Suprapubic skin (tissue), 4 donors: ENCODE measurements around the gene FGD5. TPM values are rescaled to one million over a fixed set of nuclear protein-coding genes. Genes with fewer than 3 reads are reported as not detected.

Source experiments
- DNase-seq, 2 donors: peaks; one replicate each; pipeline ENCODE4 v3.0.0-alpha.2; 2019; ENCODE audit warnings: low spot score in 2 of 2
- H3K27ac ChIP-seq: fragments of 200-600 bp; sonication (generic); one replicate; pipeline ENCODE4 v1.5.1; 2019
- H3K27me3 ChIP-seq: fragments of 200-600 bp; sonication (generic); one replicate; pipeline ENCODE4 v1.5.1; 2019
- H3K36me3 ChIP-seq: fragments of 200-600 bp; sonication (generic); one replicate; pipeline ENCODE4 v1.5.1; 2019
- H3K4me1 ChIP-seq: fragments of 200-600 bp; sonication (generic); one replicate; pipeline ENCODE4 v1.5.1; 2019
- H3K4me3 ChIP-seq: fragments of 200-600 bp; sonication (generic); one replicate; pipeline ENCODE4 v1.5.1; 2019; ENCODE audit warnings: mild to moderate bottlenecking
- H3K9me3 ChIP-seq: fragments of 200-600 bp; sonication (generic); one replicate; pipeline ENCODE4 v1.5.1; 2019
- CTCF ChIP-seq, 2 donors: fragments of 200-600 bp in 1 of 2; fragments of 450-650 bp in 1 of 2; sonication (generic) in 1 of 2; IDR thresholded peaks; one replicate each; pipeline ENCODE4 v1.5.1; 2016 to 2019; ENCODE audit warnings: antibody characterized with exemption in 2 of 2, mild to moderate bottlenecking in 1 of 2, moderate library complexity in 1 of 2
- EP300 ChIP-seq: sonication (generic); formaldehyde crosslinking; IDR thresholded peaks from one replicate; pipeline ENCODE4 v1.6.1; 2017; ENCODE audit warnings: antibody characterized with exemption
- POLR2A ChIP-seq, 2 donors: fragments of 450-650 bp; IDR thresholded peaks; one replicate each; pipeline ENCODE4 v1.6.1; 2017; ENCODE audit warnings: antibody characterized with exemption in 2 of 2, mild to moderate bottlenecking in 2 of 2, moderate library complexity in 2 of 2
- POLR2AphosphoS5 ChIP-seq, 3 donors: sonication (generic); formaldehyde crosslinking; IDR thresholded peaks; one replicate each; pipeline ENCODE4 v1.6.1; 2017; ENCODE audit warnings: antibody characterized with exemption in 3 of 3
- WGBS: methylation state at CpG from one replicate; pipeline ENCODE4 v1.1.5; 2018; 5-methylcytosine and 5-hydroxymethylcytosine counted together
- total RNA-seq, 4 donors: library from RNA; depleted of rRNA; stranded (reverse); fragments of >200 nt; gene quantifications; one replicate each; pipeline ENCODE4 v1.1.0, GENCODE V29; 2016

FGD5 gene
- total RNA-seq, 4 donors from 2014 or later, result 2.8 to 15.5 (median 7.1) TPM

- Histone ChIP-seq H3K4me1 (peaks cover 8% of the 10 kb centered on the region), H3K36me3 (peaks cover 3% of the 10 kb centered on the region), H3K9me3 (no peaks in the 10 kb centered on the region), H3K27me3 (no peaks in the 10 kb centered on the region), H3K4me3 (no peak overlapping the region), H3K27ac (no peak overlapping the region)
- DNase-seq, result no peak
- WGBS, result 90% methylated on average over 2 of the region's 2 CpGs
- no peak for TF ChIP-seq CTCF (IDR thresholded peaks at IDR 0.05)
Observed at GRCh38 chr3:14894085-14894484, 75.3 kb downstream of the FGD5 start.

- no peak for DNase-seq
- Histone ChIP-seq H3K4me1 (peaks cover under 1% of the 10 kb centered on the region), H3K4me3 (no peak overlapping the region), H3K9me3 (no peaks in the 10 kb centered on the region), H3K27ac (no peak overlapping the region), H3K36me3 (peaks cover 9% of the 10 kb centered on the region), H3K27me3 (no peaks in the 10 kb centered on the region)
- 78% methylated on average over 4 of the region's 4 CpGs for WGBS
- TF ChIP-seq CTCF (IDR thresholded peaks at IDR 0.05), result no peak
- no peak for TF ChIP-seq POLR2AphosphoS5 (IDR thresholded peaks at IDR 0.05)
- no peak for TF ChIP-seq EP300
- TF ChIP-seq POLR2A (IDR thresholded peaks at IDR 0.05), result no peak
Observed at GRCh38 chr3:14897266-14897665, 78.5 kb downstream of the FGD5 start.

DNA sequence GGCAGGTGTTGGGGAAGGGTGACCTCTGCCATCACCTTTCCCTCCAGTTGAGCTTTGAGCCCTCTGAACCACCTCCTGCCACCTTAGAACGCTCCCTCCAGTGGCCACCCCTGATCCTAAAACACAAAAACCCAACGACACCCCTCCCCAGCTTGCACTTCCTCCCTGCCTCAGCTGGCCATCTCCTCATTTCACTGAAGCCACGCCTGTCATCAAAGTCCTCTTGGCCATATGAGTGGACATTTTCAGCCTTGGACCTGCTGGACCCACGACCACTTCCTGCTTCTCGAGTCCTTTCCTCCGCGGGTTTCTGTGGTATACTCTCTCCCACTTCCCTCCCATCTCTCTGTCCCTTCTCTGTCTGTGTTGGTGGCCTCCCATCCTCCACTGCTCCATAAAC lies 80.2 kb downstream of the FGD5 start:
- 81% methylated on average over 7 of the region's 7 CpGs for WGBS
- no peak overlapping the region for H3K4me3 ChIP-seq
- TF ChIP-seq CTCF (IDR thresholded peaks at IDR 0.05), result no peak

GRCh38 chr3:14899993-14900618 lies 81.3 kb downstream of the FGD5 start:
- TF ChIP-seq EP300 (no peak), POLR2A (IDR thresholded peaks at IDR 0.05) (no peak), CTCF (IDR thresholded peaks at IDR 0.05) (no peak), POLR2AphosphoS5 (IDR thresholded peaks at IDR 0.05) (no peak)
- H3K27me3 ChIP-seq, result no peaks in the 10 kb centered on the region
- DNase-seq, result no peak
- peaks cover 6% of the 10 kb centered on the region for H3K4me1 ChIP-seq
- H3K9me3 ChIP-seq, result no peaks in the 10 kb centered on the region
- WGBS, result 85% methylated on average over 8 of the region's 9 CpGs
- H3K4me3 ChIP-seq, result no peak overlapping the region
- H3K36me3 ChIP-seq, result peaks cover 9% of the 10 kb centered on the region
- H3K27ac ChIP-seq, result no peak overlapping the region

More for the DNA sequence above, 80.2 kb downstream of the FGD5 start:
- H3K4me1 ChIP-seq, result peaks cover 6% of the 10 kb centered on the region
- peaks cover 9% of the 10 kb centered on the region for H3K36me3 ChIP-seq
- DNase-seq, result no peak
- H3K9me3 ChIP-seq, result no peaks in the 10 kb centered on the region
- H3K27ac ChIP-seq, result no peak overlapping the region
- no peaks in the 10 kb centered on the region for H3K27me3 ChIP-seq

DNA sequence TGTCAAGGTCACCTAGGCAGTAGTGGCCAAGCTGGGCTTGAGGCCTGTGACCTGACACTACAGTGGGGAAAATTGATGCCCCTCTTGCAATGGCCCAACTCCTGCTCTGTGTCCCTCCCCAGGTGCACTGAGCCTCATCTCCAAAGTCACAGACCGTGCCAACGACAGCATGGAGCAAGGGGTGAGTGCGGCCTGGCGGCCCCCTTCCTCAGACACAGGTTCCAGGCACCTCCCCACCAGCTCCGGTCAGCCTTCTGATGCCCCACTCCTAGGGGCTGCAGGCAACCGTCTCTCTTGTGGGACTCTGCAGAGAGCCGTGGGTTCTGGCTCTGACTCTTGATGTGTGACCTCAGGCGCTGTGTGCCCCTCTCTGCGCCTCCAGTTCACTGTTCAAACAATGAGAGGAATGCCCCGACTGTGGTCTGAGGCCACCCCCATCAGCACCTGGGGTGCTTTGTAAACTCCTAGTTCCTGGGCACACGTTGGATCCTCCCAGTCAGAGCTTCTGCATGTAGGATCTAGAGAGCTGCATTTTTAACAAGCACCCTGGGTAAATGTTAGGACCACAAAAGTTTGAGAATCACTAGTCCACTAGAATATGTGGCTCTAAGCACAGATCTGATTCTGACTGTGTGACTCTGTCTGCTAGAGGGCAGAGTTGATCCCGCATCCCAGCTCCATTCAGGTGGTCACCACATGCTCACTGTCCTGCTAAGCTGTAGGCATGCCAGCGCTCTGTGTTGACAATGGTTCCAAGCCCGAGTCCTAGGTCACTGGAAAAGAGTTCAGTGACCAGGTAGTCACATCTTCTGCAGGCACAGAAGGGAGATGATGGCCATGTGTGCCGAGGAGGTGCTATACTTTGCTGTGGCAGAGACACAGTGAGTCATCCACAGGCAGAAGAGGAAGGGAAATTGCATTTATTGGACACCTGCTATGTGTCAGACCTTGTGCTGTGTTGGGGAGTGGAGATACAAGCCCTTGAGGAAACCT lies 82.4 kb downstream of the FGD5 start:
- no peak overlapping the region for H3K27ac ChIP-seq
- no peak for TF ChIP-seq EP300
- no peak for TF ChIP-seq CTCF (IDR thresholded peaks at IDR 0.05)
- no peak for TF ChIP-seq POLR2A (IDR thresholded peaks at IDR 0.05)
- no peak for TF ChIP-seq POLR2AphosphoS5 (IDR thresholded peaks at IDR 0.05)
- H3K9me3 ChIP-seq, result no peaks in the 10 kb centered on the region

More for the DNA sequence above, 82.4 kb downstream of the FGD5 start:
- WGBS, result 76% methylated on average over 9 of the region's 15 CpGs
- H3K4me3 ChIP-seq, result no peak overlapping the region
- DNase-seq, result no peak
- H3K36me3 ChIP-seq, result peaks cover 11% of the 10 kb centered on the region
- no peaks in the 10 kb centered on the region for H3K27me3 ChIP-seq
- H3K4me1 ChIP-seq, result peaks cover 6% of the 10 kb centered on the region
